NK-92 (cell line): Measurements from ENCODE around the gene GCSAM.
"Not testable (repeated sequence)": the region's sequence is repeated elsewhere in the genome, so short reads cannot be mapped to it uniquely, and the experiment has no call there.

Experiments
- DNase-seq: peaks from one replicate; lab custom pipeline; 2025; ENCODE audit not compliant: unreplicated experiment; lab: John Stamatoyannopoulos, UW

Gene GCSAM

DNA sequence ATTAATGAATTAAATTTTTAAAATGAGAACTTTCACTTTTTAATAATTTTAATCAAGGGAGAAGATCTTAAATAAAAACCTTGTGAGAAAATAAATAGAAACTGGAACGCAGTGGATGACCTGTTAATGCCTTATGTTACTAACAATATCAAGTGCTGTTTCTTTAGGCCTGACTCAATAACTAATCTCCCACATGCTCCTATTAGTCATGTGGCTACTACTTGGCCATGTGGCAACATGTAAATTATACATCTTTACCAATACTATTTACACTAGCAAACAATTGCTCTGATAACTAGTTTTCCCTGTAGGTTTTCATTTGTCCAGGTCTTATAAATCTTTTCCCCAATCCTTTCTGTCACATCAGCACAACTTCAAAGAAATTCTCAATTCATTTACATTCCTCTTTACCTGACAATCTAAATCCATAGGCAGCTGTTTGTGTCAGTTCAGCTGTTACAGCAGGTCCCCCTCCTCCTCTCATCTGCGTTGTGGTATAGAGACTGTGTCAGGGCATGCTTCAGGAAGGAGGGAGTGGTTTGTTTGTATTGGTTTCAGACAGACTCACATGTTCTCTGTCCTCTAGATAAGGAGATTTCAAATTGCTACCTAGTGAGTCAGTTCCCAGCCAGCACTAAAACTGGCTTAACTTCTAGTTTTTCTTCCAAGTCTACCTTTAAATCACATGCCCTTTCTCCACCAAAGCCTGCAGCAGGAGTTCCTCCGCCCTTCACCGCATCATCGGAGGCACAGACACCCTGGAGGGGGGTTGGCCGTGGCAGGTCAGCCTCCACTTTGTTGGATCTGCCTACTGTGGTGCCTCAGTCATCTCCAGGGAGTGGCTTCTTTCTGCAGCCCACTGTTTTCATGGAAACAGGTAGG is 58.2 kb downstream of the GCSAM start:
- DNase-seq = no peak

DNA sequence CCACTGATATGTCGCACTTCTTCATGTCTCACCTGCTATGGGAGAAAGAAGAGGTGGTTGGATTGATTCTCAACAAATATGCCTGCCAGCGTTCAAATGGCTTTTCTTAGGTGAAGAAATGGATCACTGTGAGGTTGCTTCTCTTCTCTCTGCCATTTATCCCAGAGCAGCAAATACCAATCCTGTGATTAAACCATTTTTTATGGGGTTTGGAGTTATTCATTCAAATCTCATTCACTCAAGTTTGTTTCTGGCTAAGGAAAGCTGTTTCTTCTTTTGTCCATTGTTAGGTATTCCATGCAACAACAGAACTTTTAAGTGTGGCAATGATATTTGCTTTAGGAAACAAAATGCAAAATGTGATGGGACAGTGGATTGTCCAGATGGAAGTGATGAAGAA is 59.0 kb downstream of the GCSAM start:
- no peak for DNase-seq

DNA sequence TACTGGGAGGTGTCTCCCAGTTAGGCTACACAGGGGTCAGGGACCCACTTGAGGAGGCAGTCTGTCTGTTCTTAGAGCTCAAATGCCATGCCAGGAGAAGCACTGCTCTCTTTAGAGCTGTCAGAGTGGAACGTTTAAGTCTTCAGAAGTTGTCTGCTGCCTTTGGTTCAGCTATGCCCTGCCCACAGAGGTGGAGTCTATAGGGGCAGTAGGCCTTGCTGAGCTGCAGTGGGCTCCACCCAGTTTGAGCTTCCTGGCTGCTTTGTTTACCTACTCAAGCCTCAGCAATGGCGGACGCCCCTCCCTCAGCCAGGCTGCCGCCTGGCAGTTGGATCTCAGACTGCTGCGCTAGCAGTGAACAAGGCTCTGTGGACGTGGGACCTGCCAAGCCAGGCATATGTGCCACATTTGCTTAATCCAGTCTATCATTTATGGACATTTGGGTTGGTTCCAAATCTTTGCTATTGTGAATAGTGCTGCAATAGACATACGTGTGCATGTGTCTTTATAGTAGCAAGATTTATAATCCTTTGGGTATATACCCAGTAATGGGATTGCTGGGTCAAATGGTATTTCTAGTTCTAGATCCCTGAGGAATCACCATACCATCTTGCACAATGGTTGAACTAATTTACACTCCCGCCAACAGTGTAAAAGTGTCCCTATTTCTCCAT is 60.5 kb downstream of the GCSAM start:
- DNase-seq = not testable (repeated sequence)
